MM.1S (cell line): ENCODE data around the gene TCERG1L.

Experiments
- DNase-seq: peaks from one replicate; pipeline ENCODE4 v3.0.0-alpha.2; 2015
- H2AFZ ChIP-seq: fragments of 300-600 bp; sonication (generic); 2 replicates; pipeline ENCODE4 v1.6.0; 2016; ENCODE audit warnings: antibody characterized with exemption, low read length
- H3F3A ChIP-seq: fragments of 300-600 bp; sonication (generic); 2 replicates; pipeline ENCODE4 v1.6.1; 2016; ENCODE audit warnings: mild to moderate bottlenecking, antibody characterized with exemption, low read length, moderate library complexity, mixed read lengths; ENCODE audit not compliant: insufficient read depth
- H3K27ac ChIP-seq: fragments of 300-600 bp; sonication (generic); 2 replicates; pipeline ENCODE4 v1.5.1; 2016; ENCODE audit warnings: mild to moderate bottlenecking, low read length
- H3K27me3 ChIP-seq: fragments of 300-600 bp; sonication (generic); replicated peaks from 2 replicates; pipeline ENCODE4 v1.6.0; 2016; ENCODE audit warnings: low read length; ENCODE audit not compliant: insufficient read depth
- H3K36me3 ChIP-seq: fragments of 300-600 bp; sonication (generic); replicated peaks from 2 replicates; pipeline ENCODE4 v1.6.1; 2016; ENCODE audit warnings: mild to moderate bottlenecking, low read length, mixed read lengths; ENCODE audit not compliant: insufficient read depth
- H3K4me1 ChIP-seq: fragments of 300-600 bp; sonication (generic); 2 replicates; pipeline ENCODE4 v1.6.1; 2016; ENCODE audit warnings: low read length, mixed read lengths
- H3K4me2 ChIP-seq: fragments of 300-600 bp; sonication (generic); 2 replicates; pipeline ENCODE4 v1.6.0; 2016; ENCODE audit warnings: low read depth, low read length
- H3K4me3 ChIP-seq: fragments of 300-600 bp; sonication (generic); 2 replicates; pipeline ENCODE4 v1.5.1; 2016; ENCODE audit warnings: low read length, mixed read lengths
- H3K79me2 ChIP-seq: fragments of 300-600 bp; sonication (generic); 2 replicates; pipeline ENCODE4 v1.6.1; 2016; ENCODE audit warnings: mixed run types, low read length, mixed read lengths
- H3K9ac ChIP-seq: fragments of 300-600 bp; sonication (generic); 2 replicates; pipeline ENCODE4 v1.6.1; 2016; ENCODE audit warnings: low read length, mixed read lengths
- H3K9me2 ChIP-seq: fragments of 300-600 bp; sonication (generic); replicated peaks from 2 replicates; pipeline ENCODE4 v1.6.1; 2016; ENCODE audit warnings: mild to moderate bottlenecking, low read length, mixed read lengths; ENCODE audit not compliant: insufficient read depth
- H3K9me3 ChIP-seq: fragments of 300-600 bp; sonication (generic); replicated peaks from 2 replicates; pipeline ENCODE4 v1.6.1; 2016; ENCODE audit warnings: mild to moderate bottlenecking, low read length, mixed read lengths; ENCODE audit not compliant: insufficient read depth
- H4K20me1 ChIP-seq: fragments of 300-600 bp; sonication (generic); 2 replicates; pipeline ENCODE4 v1.6.1; 2016; ENCODE audit warnings: mild to moderate bottlenecking, low read length, moderate library complexity, mixed read lengths; ENCODE audit not compliant: insufficient read depth
- EZH2 ChIP-seq: fragments of 300-600 bp; sonication (generic); optimal IDR thresholded peaks from 2 replicates; pipeline ENCODE3; 2017; ENCODE audit warnings: low read depth, mild to moderate bottlenecking, antibody characterized with exemption, low read length, mixed read lengths
- EZH2phosphoT487 ChIP-seq: fragments of 300-600 bp; sonication (generic); IDR thresholded peaks from 2 replicates; pipeline ENCODE4 v1.6.1; 2018; ENCODE audit warnings: antibody characterized with exemption, low read length
- TF ChIP-seq, protein P1 (sequence below): fragments of 300-600 bp; sonication (generic); IDR thresholded peaks from 2 replicates; pipeline ENCODE4 v1.5.1; 2016; ENCODE audit warnings: antibody characterized with exemption, low read length, mixed read lengths

TCERG1L gene

GRCh38 chr10:131242007-131242406, 69.5 kb downstream of the TCERG1L start:
- H3K4me3 ChIP-seq: no peak overlapping the region
- H4K20me1 ChIP-seq: no peaks in the 10 kb centered on the region
- no peaks in the 10 kb centered on the region for H3F3A ChIP-seq
- no peak overlapping the region for H3K9ac ChIP-seq
- no peaks in the 10 kb centered on the region for H3K27me3 ChIP-seq
- no peak for TF ChIP-seq EZH2phosphoT487
- TF ChIP-seq EZH2: no peak
- TF ChIP-seq, protein P1, sequence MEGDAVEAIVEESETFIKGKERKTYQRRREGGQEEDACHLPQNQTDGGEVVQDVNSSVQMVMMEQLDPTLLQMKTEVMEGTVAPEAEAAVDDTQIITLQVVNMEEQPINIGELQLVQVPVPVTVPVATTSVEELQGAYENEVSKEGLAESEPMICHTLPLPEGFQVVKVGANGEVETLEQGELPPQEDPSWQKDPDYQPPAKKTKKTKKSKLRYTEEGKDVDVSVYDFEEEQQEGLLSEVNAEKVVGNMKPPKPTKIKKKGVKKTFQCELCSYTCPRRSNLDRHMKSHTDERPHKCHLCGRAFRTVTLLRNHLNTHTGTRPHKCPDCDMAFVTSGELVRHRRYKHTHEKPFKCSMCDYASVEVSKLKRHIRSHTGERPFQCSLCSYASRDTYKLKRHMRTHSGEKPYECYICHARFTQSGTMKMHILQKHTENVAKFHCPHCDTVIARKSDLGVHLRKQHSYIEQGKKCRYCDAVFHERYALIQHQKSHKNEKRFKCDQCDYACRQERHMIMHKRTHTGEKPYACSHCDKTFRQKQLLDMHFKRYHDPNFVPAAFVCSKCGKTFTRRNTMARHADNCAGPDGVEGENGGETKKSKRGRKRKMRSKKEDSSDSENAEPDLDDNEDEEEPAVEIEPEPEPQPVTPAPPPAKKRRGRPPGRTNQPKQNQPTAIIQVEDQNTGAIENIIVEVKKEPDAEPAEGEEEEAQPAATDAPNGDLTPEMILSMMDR: peak; percentile 21; the same call in 1 of the 2 replicates
- H3K79me2 ChIP-seq: no peaks in the 10 kb centered on the region
- no peak for DNase-seq
- no peaks in the 10 kb centered on the region for H3K9me3 ChIP-seq
- no peak overlapping the region for H2AFZ ChIP-seq
- H3K4me1 ChIP-seq: no peaks in the 10 kb centered on the region
- H3K36me3 ChIP-seq: no peaks in the 10 kb centered on the region
- no peak overlapping the region for H3K27ac ChIP-seq
- H3K4me2 ChIP-seq: no peak overlapping the region
- no peaks in the 10 kb centered on the region for H3K9me2 ChIP-seq

DNA sequence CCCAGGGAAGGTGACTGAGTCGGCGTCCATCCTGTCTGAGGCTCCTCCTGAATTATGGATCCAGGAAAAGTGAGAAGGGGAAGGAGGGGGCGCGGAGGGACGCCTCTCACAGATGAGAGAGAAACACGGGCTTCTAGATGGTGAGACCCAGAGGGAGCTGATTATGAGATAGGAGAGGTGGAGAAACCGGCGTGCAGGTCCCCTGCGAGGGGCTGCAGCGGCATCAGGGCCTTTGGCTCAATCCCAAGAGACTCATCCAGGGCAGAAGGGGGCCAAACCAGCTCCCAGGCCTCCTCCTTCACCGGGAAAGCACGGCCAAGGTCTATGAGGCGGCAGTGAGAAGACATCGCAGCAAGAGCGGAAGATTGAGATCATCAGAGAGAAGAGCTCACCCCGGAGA, 70.8 kb downstream of the TCERG1L start:
- H3F3A ChIP-seq: no peaks in the 10 kb centered on the region
- no peaks in the 10 kb centered on the region for H3K9me2 ChIP-seq
- H3K9me3 ChIP-seq: no peaks in the 10 kb centered on the region
- no peak overlapping the region for H3K9ac ChIP-seq
- H3K4me2 ChIP-seq: no peak overlapping the region
- no peak overlapping the region for H3K4me3 ChIP-seq
- H2AFZ ChIP-seq: no peak overlapping the region
- H3K79me2 ChIP-seq: no peaks in the 10 kb centered on the region
- H4K20me1 ChIP-seq: no peaks in the 10 kb centered on the region
- no peak overlapping the region for H3K27ac ChIP-seq
- no peak for DNase-seq
- TF ChIP-seq EZH2phosphoT487 (no peak), EZH2 (no peak)
- TF ChIP-seq, protein P1: no peak
- no peaks in the 10 kb centered on the region for H3K4me1 ChIP-seq
- H3K36me3 ChIP-seq: no peaks in the 10 kb centered on the region
- H3K27me3 ChIP-seq: no peaks in the 10 kb centered on the region; the same call in 1 of the 2 replicates

- Histone ChIP-seq H2AFZ (no peak overlapping the region), H3K79me2 (no peaks in the 10 kb centered on the region), H3K27ac (no peak overlapping the region), H3K4me1 (no peaks in the 10 kb centered on the region), H3K27me3 (no peaks in the 10 kb centered on the region; the same call in 1 of the 2 replicates), H3K9me3 (no peaks in the 10 kb centered on the region), H3F3A (no peaks in the 10 kb centered on the region), H3K9ac (no peak overlapping the region), H3K36me3 (no peaks in the 10 kb centered on the region), H3K4me2 (no peak overlapping the region), H3K9me2 (no peaks in the 10 kb centered on the region), H4K20me1 (no peaks in the 10 kb centered on the region), H3K4me3 (no peak overlapping the region)
- TF ChIP-seq EZH2 (no peak), EZH2phosphoT487 (no peak)
- TF ChIP-seq, protein P1: no peak
- DNase-seq: no peak
Measured at GRCh38 chr10:131239926-131240325, 71.6 kb downstream of the TCERG1L start.
